Fibroblast of skin of right quadriceps (primary cell): ENCODE data around the gene CCNDBP1.
"Not testable (repeated sequence)": the region's sequence is repeated elsewhere in the genome, so short reads cannot be mapped to it uniquely, and the experiment has no call there.

Experiments
- DNase-seq: peaks from one replicate; pipeline ENCODE4 v3.0.0-alpha.2; 2013

The CCNDBP1 gene

GRCh38 chr15:43194795-43195194 is 9.6 kb downstream of the CCNDBP1 start:
- peak; percentile 27 for DNase-seq

GRCh38 chr15:43196760-43197548 is 11.8 kb downstream of the CCNDBP1 start:
- no peak for DNase-seq

GRCh38 chr15:43197773-43198172 is 12.6 kb downstream of the CCNDBP1 start:
- DNase-seq = not testable (repeated sequence)

- not testable (repeated sequence) for DNase-seq
Observed at GRCh38 chr15:43198556-43198955, 13.4 kb downstream of the CCNDBP1 start.

GRCh38 chr15:43198992-43199391 is 13.8 kb downstream of the CCNDBP1 start:
- DNase-seq = no peak

GRCh38 chr15:43199945-43200488 is 14.8 kb downstream of the CCNDBP1 start:
- no peak for DNase-seq

GRCh38 chr15:43204016-43204901 is 19.1 kb downstream of the CCNDBP1 start:
- peak; percentile 66 for DNase-seq

GRCh38 chr15:43206054-43206453 is 20.9 kb downstream of the CCNDBP1 start:
- DNase-seq = no peak

- no peak for DNase-seq
Observed at GRCh38 chr15:43207024-43207423, 21.8 kb downstream of the CCNDBP1 start.

GRCh38 chr15:43208052-43209002 is 23.1 kb downstream of the CCNDBP1 start:
- no peak for DNase-seq

- DNase-seq = no peak
Observed at GRCh38 chr15:43209059-43209824, 24.0 kb downstream of the CCNDBP1 start.

GRCh38 chr15:43210172-43210745 is 25.1 kb downstream of the CCNDBP1 start:
- DNase-seq = no peak

GRCh38 chr15:43210807-43211206 is 25.6 kb downstream of the CCNDBP1 start:
- DNase-seq = no peak

GRCh38 chr15:43211224-43211735 is 26.1 kb downstream of the CCNDBP1 start:
- no peak for DNase-seq

GRCh38 chr15:43212299-43212698 is 27.1 kb downstream of the CCNDBP1 start:
- no peak for DNase-seq

GRCh38 chr15:43212951-43213350 is 27.7 kb downstream of the CCNDBP1 start:
- no peak for DNase-seq

GRCh38 chr15:43213466-43213865 is 28.3 kb downstream of the CCNDBP1 start:
- no peak for DNase-seq

- DNase-seq = no peak
Observed at GRCh38 chr15:43214169-43214568, 29.0 kb downstream of the CCNDBP1 start.

GRCh38 chr15:43214592-43215295 is 29.5 kb downstream of the CCNDBP1 start:
- no peak for DNase-seq

- no peak for DNase-seq
Observed at GRCh38 chr15:43215961-43216360, 30.8 kb downstream of the CCNDBP1 start.
